Measurements from ENCODE around the gene PTS. TPM values are rescaled to one million over a fixed set of nuclear protein-coding genes. Genes with fewer than 3 reads are reported as not detected.

The PTS gene
- total and polyA plus RNA-seq, 9 of the 15 experiments (the other 6 are each of a cell fraction or from before 2014, with no cell fraction given) = 27.1 to 72.7 (median 41.1) TPM

- TF ChIP-seq, protein P1, sequence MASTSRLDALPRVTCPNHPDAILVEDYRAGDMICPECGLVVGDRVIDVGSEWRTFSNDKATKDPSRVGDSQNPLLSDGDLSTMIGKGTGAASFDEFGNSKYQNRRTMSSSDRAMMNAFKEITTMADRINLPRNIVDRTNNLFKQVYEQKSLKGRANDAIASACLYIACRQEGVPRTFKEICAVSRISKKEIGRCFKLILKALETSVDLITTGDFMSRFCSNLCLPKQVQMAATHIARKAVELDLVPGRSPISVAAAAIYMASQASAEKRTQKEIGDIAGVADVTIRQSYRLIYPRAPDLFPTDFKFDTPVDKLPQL (IDR thresholded peaks at IDR 0.05; ENCODE audit: extremely low read depth, insufficient read length) = no peak
- TF ChIP-seq TAF7 (tag; IDR thresholded peaks at IDR 0.05) = no peak
- no peak for TF ChIP-seq ZNF282 (CRISPR knock-in tag; IDR thresholded peaks at IDR 0.05)
- no peak for TF ChIP-seq JUND (IDR thresholded peaks at IDR 0.05; ENCODE audit: borderline replicate concordance, low read depth, low read length)
- peak; percentile 14; the same call in 1 of the 3 replicates for TF ChIP-seq JUND (tag; IDR thresholded peaks at IDR 0.05; ENCODE audit: borderline replicate concordance, low read depth, low read length)
- TF ChIP-seq, protein P2, sequence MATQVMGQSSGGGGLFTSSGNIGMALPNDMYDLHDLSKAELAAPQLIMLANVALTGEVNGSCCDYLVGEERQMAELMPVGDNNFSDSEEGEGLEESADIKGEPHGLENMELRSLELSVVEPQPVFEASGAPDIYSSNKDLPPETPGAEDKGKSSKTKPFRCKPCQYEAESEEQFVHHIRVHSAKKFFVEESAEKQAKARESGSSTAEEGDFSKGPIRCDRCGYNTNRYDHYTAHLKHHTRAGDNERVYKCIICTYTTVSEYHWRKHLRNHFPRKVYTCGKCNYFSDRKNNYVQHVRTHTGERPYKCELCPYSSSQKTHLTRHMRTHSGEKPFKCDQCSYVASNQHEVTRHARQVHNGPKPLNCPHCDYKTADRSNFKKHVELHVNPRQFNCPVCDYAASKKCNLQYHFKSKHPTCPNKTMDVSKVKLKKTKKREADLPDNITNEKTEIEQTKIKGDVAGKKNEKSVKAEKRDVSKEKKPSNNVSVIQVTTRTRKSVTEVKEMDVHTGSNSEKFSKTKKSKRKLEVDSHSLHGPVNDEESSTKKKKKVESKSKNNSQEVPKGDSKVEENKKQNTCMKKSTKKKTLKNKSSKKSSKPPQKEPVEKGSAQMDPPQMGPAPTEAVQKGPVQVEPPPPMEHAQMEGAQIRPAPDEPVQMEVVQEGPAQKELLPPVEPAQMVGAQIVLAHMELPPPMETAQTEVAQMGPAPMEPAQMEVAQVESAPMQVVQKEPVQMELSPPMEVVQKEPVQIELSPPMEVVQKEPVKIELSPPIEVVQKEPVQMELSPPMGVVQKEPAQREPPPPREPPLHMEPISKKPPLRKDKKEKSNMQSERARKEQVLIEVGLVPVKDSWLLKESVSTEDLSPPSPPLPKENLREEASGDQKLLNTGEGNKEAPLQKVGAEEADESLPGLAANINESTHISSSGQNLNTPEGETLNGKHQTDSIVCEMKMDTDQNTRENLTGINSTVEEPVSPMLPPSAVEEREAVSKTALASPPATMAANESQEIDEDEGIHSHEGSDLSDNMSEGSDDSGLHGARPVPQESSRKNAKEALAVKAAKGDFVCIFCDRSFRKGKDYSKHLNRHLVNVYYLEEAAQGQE (IDR thresholded peaks at IDR 0.05; ENCODE audit: borderline replicate concordance) = no peak
- TF ChIP-seq, protein P2 (CRISPR knock-in tag; IDR thresholded peaks at IDR 0.05; ENCODE audit: low read depth) = no peak
- TF ChIP-seq IRF2 (CRISPR knock-in tag; IDR thresholded peaks at IDR 0.05) = no peak
- TF ChIP-seq NR2F6 (CRISPR knock-in tag; IDR thresholded peaks at IDR 0.05) = no peak
- TF ChIP-seq, protein P3, sequence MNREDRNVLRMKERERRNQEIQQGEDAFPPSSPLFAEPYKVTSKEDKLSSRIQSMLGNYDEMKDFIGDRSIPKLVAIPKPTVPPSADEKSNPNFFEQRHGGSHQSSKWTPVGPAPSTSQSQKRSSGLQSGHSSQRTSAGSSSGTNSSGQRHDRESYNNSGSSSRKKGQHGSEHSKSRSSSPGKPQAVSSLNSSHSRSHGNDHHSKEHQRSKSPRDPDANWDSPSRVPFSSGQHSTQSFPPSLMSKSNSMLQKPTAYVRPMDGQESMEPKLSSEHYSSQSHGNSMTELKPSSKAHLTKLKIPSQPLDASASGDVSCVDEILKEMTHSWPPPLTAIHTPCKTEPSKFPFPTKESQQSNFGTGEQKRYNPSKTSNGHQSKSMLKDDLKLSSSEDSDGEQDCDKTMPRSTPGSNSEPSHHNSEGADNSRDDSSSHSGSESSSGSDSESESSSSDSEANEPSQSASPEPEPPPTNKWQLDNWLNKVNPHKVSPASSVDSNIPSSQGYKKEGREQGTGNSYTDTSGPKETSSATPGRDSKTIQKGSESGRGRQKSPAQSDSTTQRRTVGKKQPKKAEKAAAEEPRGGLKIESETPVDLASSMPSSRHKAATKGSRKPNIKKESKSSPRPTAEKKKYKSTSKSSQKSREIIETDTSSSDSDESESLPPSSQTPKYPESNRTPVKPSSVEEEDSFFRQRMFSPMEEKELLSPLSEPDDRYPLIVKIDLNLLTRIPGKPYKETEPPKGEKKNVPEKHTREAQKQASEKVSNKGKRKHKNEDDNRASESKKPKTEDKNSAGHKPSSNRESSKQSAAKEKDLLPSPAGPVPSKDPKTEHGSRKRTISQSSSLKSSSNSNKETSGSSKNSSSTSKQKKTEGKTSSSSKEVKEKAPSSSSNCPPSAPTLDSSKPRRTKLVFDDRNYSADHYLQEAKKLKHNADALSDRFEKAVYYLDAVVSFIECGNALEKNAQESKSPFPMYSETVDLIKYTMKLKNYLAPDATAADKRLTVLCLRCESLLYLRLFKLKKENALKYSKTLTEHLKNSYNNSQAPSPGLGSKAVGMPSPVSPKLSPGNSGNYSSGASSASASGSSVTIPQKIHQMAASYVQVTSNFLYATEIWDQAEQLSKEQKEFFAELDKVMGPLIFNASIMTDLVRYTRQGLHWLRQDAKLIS (CRISPR knock-in tag; IDR thresholded peaks at IDR 0.05) = no peak
- no peak for TF ChIP-seq FUS (optimal IDR thresholded peaks at IDR 0.05; ENCODE audit: low read depth, low read length)
- no peak for TF ChIP-seq HEY1 (CRISPR knock-in tag; IDR thresholded peaks at IDR 0.05; ENCODE audit: borderline replicate concordance)
- TF ChIP-seq NFIC (IDR thresholded peaks at IDR 0.05) = peak; percentile 26; the same call in 1 of the 2 replicates
- no peak for TF ChIP-seq MED1 (CRISPR knock-in tag; IDR thresholded peaks at IDR 0.05; ENCODE audit: borderline replicate concordance)
- no peak for TF ChIP-seq ZBTB9 (CRISPR knock-in tag; IDR thresholded peaks at IDR 0.05)
These were observed 21.0 kb downstream of the PTS start (continued) for GRCh38 chr11:112247201-112247600.

All from K562 (cell line).